Measurements from ENCODE around the gene ZNF615. TPM values are rescaled to one million over a fixed set of nuclear protein-coding genes. Genes with fewer than 3 reads are reported as not detected.
A peak's percentile ranks its signal among the peaks of the same experiment; 100 is the strongest.
"Not testable (repeated sequence)": the region's sequence is repeated elsewhere in the genome, so short reads cannot be mapped to it uniquely, and the experiment has no call there.

The ZNF615 gene
- total RNA-seq (10 to 100 TPM; 13.0 to 15.6 (median 15.1) TPM), polyA plus RNA-seq (5.4 TPM)
- long read RNA-seq, donor 1, full-length matches to known transcripts, result 6 of 13 reads
- long read RNA-seq, donor 1, partial matches to known transcripts, result 0 of 13 reads
- long read RNA-seq, donor 1, other reads (novel, unspliced or antisense), result 7 of 13 reads
- long read RNA-seq, donor 2, full-length matches to known transcripts, result 5 of 7 reads
- long read RNA-seq, donor 2, partial matches to known transcripts, result 1 of 7 reads
- long read RNA-seq, donor 2, other reads (novel, unspliced or antisense), result 1 of 7 reads
- long read RNA-seq, donor 3, full-length matches to known transcripts, result 21 of 32 reads
- long read RNA-seq, donor 3, partial matches to known transcripts, result 0 of 32 reads
- long read RNA-seq, donor 3, other reads (novel, unspliced or antisense), result 11 of 32 reads
- long read RNA-seq, donor 4, full-length matches to known transcripts, result 11 of 14 reads
- long read RNA-seq, donor 4, partial matches to known transcripts, result 0 of 14 reads
- long read RNA-seq, donor 4, other reads (novel, unspliced or antisense), result 3 of 14 reads

- intact Hi-C loops (cut with DNase I), result no loop called here
Measured at GRCh38 chr19:52007806-52008557, at the start of gene ZNF615. ZNF615 (minus strand) TSS chr19:52008211; CDS start chr19:52003711, 4,500 bp downstream.

GRCh38 chr19:52056480-52056879, 48.5 kb upstream of the ZNF615 start:
- H3K9me3 ChIP-seq (ENCODE audit: control insufficient read depth, low read length); H3K4me1 ChIP-seq (ENCODE audit: control insufficient read depth, insufficient read depth, low read length); ATAC-seq; H3K27me3 ChIP-seq (ENCODE audit: control insufficient read depth, insufficient read depth); H3K27ac ChIP-seq (ENCODE audit: low read length); intact Hi-C loops (cut with DNase I); H3K4me3 ChIP-seq (ENCODE audit: low read length); DNase-seq: not testable (repeated sequence)
- WGBS, result 98% methylated on average over 3 of the region's 3 CpGs

More at GRCh38 chr19:52007806-52008557, at the start of gene ZNF615:
- ATAC-seq, result peak; percentile 99
- Histone ChIP-seq H3K4me3 (ENCODE audit: low read length) (peak within 1 kb of the TSS; percentile 85), H3K4me1 (ENCODE audit: control insufficient read depth, insufficient read depth, low read length) (no peaks in the 10 kb centered on the region), H3K27ac (ENCODE audit: low read length) (peak within 1 kb of the TSS; percentile 89), H3K9me3 (ENCODE audit: control insufficient read depth, low read length) (no peaks in the 10 kb centered on the region), H3K27me3 (ENCODE audit: control insufficient read depth, insufficient read depth) (no peaks in the 10 kb centered on the region)
- under 1% methylated on average over 44 of the region's 44 CpGs for WGBS
- peak; percentile 91 to 97 (median 95) for DNase-seq

GRCh38 chr19:52051736-52052135, 43.7 kb upstream of the ZNF615 start:
- intact Hi-C loops (cut with DNase I); H3K4me3 ChIP-seq (ENCODE audit: low read length); H3K27ac ChIP-seq (ENCODE audit: low read length); ATAC-seq; H3K9me3 ChIP-seq (ENCODE audit: control insufficient read depth, low read length); H3K4me1 ChIP-seq (ENCODE audit: control insufficient read depth, insufficient read depth, low read length); H3K27me3 ChIP-seq (ENCODE audit: control insufficient read depth, insufficient read depth); DNase-seq: not testable (repeated sequence)
- WGBS, result 98% methylated on average over 1 of the region's 1 CpG

GRCh38 chr19:52048555-52049501, 40.8 kb upstream of the ZNF615 start, which contains the start of gene ZNF432:
ZNF432 (minus strand) TSS chr19:52048838; CDS start chr19:52046868, 1,970 bp downstream.
- under 1% methylated on average over 60 of the region's 60 CpGs for WGBS
- Histone ChIP-seq H3K4me1 (ENCODE audit: control insufficient read depth, insufficient read depth, low read length) (no peaks in the 10 kb centered on the region), H3K27ac (ENCODE audit: low read length) (peak within 1 kb of the TSS; percentile 89), H3K27me3 (ENCODE audit: control insufficient read depth, insufficient read depth) (no peaks in the 10 kb centered on the region), H3K4me3 (ENCODE audit: low read length) (peak within 1 kb of the TSS; percentile 70), H3K9me3 (ENCODE audit: control insufficient read depth, low read length) (no peaks in the 10 kb centered on the region)
- peak; percentile 96 to 99 (median 98) for DNase-seq
- peak; percentile 98 to 99 for ATAC-seq
- intact Hi-C loops (cut with DNase I), result no loop called here

- DNase-seq (no peak), ATAC-seq (no peak)
- intact Hi-C loops (cut with DNase I), result no loop called here
- Histone ChIP-seq H3K27me3 (ENCODE audit: control insufficient read depth, insufficient read depth) (no peaks in the 10 kb centered on the region), H3K4me3 (ENCODE audit: low read length) (no peak overlapping the region), H3K27ac (ENCODE audit: low read length) (no peak overlapping the region), H3K9me3 (ENCODE audit: control insufficient read depth, low read length) (peaks cover 20% of the 10 kb centered on the region), H3K4me1 (ENCODE audit: control insufficient read depth, insufficient read depth, low read length) (no peaks in the 10 kb centered on the region)
- 96% methylated on average over 4 of the region's 4 CpGs for WGBS
Measured at GRCh38 chr19:52039169-52039568, 31.2 kb upstream of the ZNF615 start.

GRCh38 chr19:52034051-52034728, 26.2 kb upstream of the ZNF615 start:
- DNase-seq (no peak), ATAC-seq (no peak)
- no peak overlapping the region for H3K27ac ChIP-seq (ENCODE audit: low read length)
- peaks cover 21% of the 10 kb centered on the region for H3K9me3 ChIP-seq (ENCODE audit: control insufficient read depth, low read length)
- WGBS, result 98% methylated on average over 12 of the region's 12 CpGs
- no peaks in the 10 kb centered on the region for H3K4me1 ChIP-seq (ENCODE audit: control insufficient read depth, insufficient read depth, low read length)
- no peak overlapping the region for H3K4me3 ChIP-seq (ENCODE audit: low read length)
- no peaks in the 10 kb centered on the region for H3K27me3 ChIP-seq (ENCODE audit: control insufficient read depth, insufficient read depth)
- intact Hi-C loops (cut with DNase I), result no loop called here

GRCh38 chr19:52028780-52029123, 20.7 kb upstream of the ZNF615 start:
- 16% methylated on average over 5 of the region's 5 CpGs for WGBS

GRCh38 chr19:52028027-52028779, 20.2 kb upstream of the ZNF615 start, which contains the start of gene ZNF614:
ZNF614 (minus strand) TSS chr19:52028379; CDS start chr19:52025745, 2,634 bp downstream.
- DNase-seq (peak; percentile 89 to 95 (median 95)), ATAC-seq (peak; percentile 98 to 99)
- intact Hi-C loops (cut with DNase I), result no loop called here
- Histone ChIP-seq H3K9me3 (ENCODE audit: control insufficient read depth, low read length) (peaks cover 5% of the 10 kb centered on the region), H3K27me3 (ENCODE audit: control insufficient read depth, insufficient read depth) (no peaks in the 10 kb centered on the region), H3K27ac (ENCODE audit: low read length) (peak within 1 kb of the TSS; percentile 99), H3K4me3 (ENCODE audit: low read length) (peak within 1 kb of the TSS; percentile 92), H3K4me1 (ENCODE audit: control insufficient read depth, insufficient read depth, low read length) (peaks cover 7% of the 10 kb centered on the region)
- under 1% methylated on average over 53 of the region's 53 CpGs for WGBS

More at GRCh38 chr19:52028780-52029123, 20.7 kb upstream of the ZNF615 start:
- intact Hi-C loops (cut with DNase I), result no loop called here
- H3K4me1 ChIP-seq (ENCODE audit: control insufficient read depth, insufficient read depth, low read length), result peaks cover 7% of the 10 kb centered on the region
- H3K27me3 ChIP-seq (ENCODE audit: control insufficient read depth, insufficient read depth), result no peaks in the 10 kb centered on the region
- no peak for DNase-seq
- H3K9me3 ChIP-seq (ENCODE audit: control insufficient read depth, low read length), result peaks cover 5% of the 10 kb centered on the region
- peak overlapping the region; percentile 92 for H3K4me3 ChIP-seq (ENCODE audit: low read length)
- peak overlapping the region; percentile 99 for H3K27ac ChIP-seq (ENCODE audit: low read length)
- ATAC-seq, result peak; percentile 41 to 56

- 80% methylated on average over 15 of the region's 15 CpGs for WGBS
- H3K4me3 ChIP-seq (ENCODE audit: low read length), result not testable (repeated sequence)
Measured at GRCh38 chr19:52026255-52026990, 18.4 kb upstream of the ZNF615 start.

More at GRCh38 chr19:52026255-52026990, 18.4 kb upstream of the ZNF615 start:
- H3K9me3 ChIP-seq (ENCODE audit: control insufficient read depth, low read length); DNase-seq; H3K4me1 ChIP-seq (ENCODE audit: control insufficient read depth, insufficient read depth, low read length); H3K27ac ChIP-seq (ENCODE audit: low read length); ATAC-seq; intact Hi-C loops (cut with DNase I); H3K27me3 ChIP-seq (ENCODE audit: control insufficient read depth, insufficient read depth): not testable (repeated sequence)

Data from right cardiac atrium (tissue), 5 donors.